Activated CD4-positive, alpha-beta memory T cell treated with anti-CD3 and anti-CD28 coated beads for 36 hours (primary cell): ENCODE results near the gene NRCAM. TPM values are rescaled to one million over a fixed set of nuclear protein-coding genes. Genes with fewer than 3 reads are reported as not detected.

Source experiments
- CTCF ChIA-PET: fragments of 350-600 bp; sonication (Branson Sonifier 250); formaldehyde crosslinking; loops from one replicate; lab custom pipeline; 2021; ENCODE audit warnings: antibody characterized with exemption, inconsistent platforms; lab: Charles Lee
- POLR2A ChIA-PET: fragments of 350-600 bp; sonication (Branson Sonifier 250); formaldehyde crosslinking; loops from one replicate; lab custom pipeline; 2021; ENCODE audit warnings: antibody characterized with exemption; lab: Charles Lee
- DNase-seq: peaks from one replicate; pipeline ENCODE4 v3.0.0-alpha.2; 2020
- H3K27ac Mint-ChIP-seq: one replicate; pipeline ENCODE4 v1.8.0; 2021; ENCODE audit warnings: mixed read lengths
- H3K27me3 Mint-ChIP-seq: one replicate; pipeline ENCODE4 v1.8.0; 2021; ENCODE audit warnings: mixed read lengths
- H3K36me3 Mint-ChIP-seq: one replicate; pipeline ENCODE4 v1.8.0; 2021; ENCODE audit warnings: mixed read lengths
- H3K4me1 Mint-ChIP-seq: one replicate; pipeline ENCODE4 v1.8.0; 2021; ENCODE audit warnings: low read depth, mixed read lengths
- H3K4me3 Mint-ChIP-seq: one replicate; pipeline ENCODE4 v1.8.0; 2021; ENCODE audit warnings: mild to moderate bottlenecking, mixed read lengths
- H3K9me3 Mint-ChIP-seq: one replicate; pipeline ENCODE4 v1.8.0; 2021; ENCODE audit warnings: mixed read lengths
- intact Hi-C: fragments of 100-400 bp; cut with micrococcal nuclease; formaldehyde crosslinking; loops from one replicate; pipeline ENCODE4 v1.15.1; 2023
- total RNA-seq, 2 experiments: library from RNA; stranded (reverse); gene quantifications; one replicate each; pipeline ENCODE4 v1.2.3, GENCODE V29; 2021

Gene NRCAM
- total RNA-seq, 2 experiments from 2014 or later = 0.14 TPM; not detected in 1

GRCh38 chr7:108102671-108103312, 353.4 kb downstream of the NRCAM start:
- no peaks in the 10 kb centered on the region for H3K36me3 Mint-ChIP-seq
- CTCF ChIA-PET = no interaction called here
- H3K4me3 Mint-ChIP-seq = no peak overlapping the region
- H3K4me1 Mint-ChIP-seq = no peaks in the 10 kb centered on the region
- POLR2A ChIA-PET = no interaction called here
- H3K27me3 Mint-ChIP-seq = peaks cover 2% of the 10 kb centered on the region
- intact Hi-C loops = no loop called here
- H3K27ac Mint-ChIP-seq = no peak overlapping the region
- no peak for DNase-seq
- no peaks in the 10 kb centered on the region for H3K9me3 Mint-ChIP-seq

GRCh38 chr7:108101759-108102158, 354.5 kb downstream of the NRCAM start:
- H3K4me1 Mint-ChIP-seq = no peaks in the 10 kb centered on the region
- H3K4me3 Mint-ChIP-seq = no peak overlapping the region
- CTCF ChIA-PET = no interaction called here
- intact Hi-C loops = no loop called here
- H3K27me3 Mint-ChIP-seq = no peaks in the 10 kb centered on the region
- no peak overlapping the region for H3K27ac Mint-ChIP-seq
- DNase-seq = no peak
- H3K9me3 Mint-ChIP-seq = no peaks in the 10 kb centered on the region
- POLR2A ChIA-PET = no interaction called here
- H3K36me3 Mint-ChIP-seq = no peaks in the 10 kb centered on the region

- Mint-ChIP-seq H3K9me3 (no peaks in the 10 kb centered on the region), H3K4me3 (no peak overlapping the region), H3K27ac (no peak overlapping the region), H3K36me3 (no peaks in the 10 kb centered on the region), H3K27me3 (no peaks in the 10 kb centered on the region), H3K4me1 (no peaks in the 10 kb centered on the region)
- CTCF ChIA-PET = interaction anchor here (1.0 kb wide), 1 partner anchor 47 kb away, joined by 4 read pairs; no protein-coding TSS in a partner anchor
- POLR2A ChIA-PET = no interaction called here
- DNase-seq = no peak
- intact Hi-C loops = no loop called here
Observed at GRCh38 chr7:108099713-108100112, 356.5 kb downstream of the NRCAM start.

GRCh38 chr7:108097703-108098102, 358.5 kb downstream of the NRCAM start:
- H3K4me3 Mint-ChIP-seq = no peak overlapping the region

More at GRCh38 chr7:108097703-108098102, 358.5 kb downstream of the NRCAM start:
- DNase-seq = no peak
- Mint-ChIP-seq H3K27me3 (peaks cover 2% of the 10 kb centered on the region), H3K4me1 (no peaks in the 10 kb centered on the region), H3K36me3 (no peaks in the 10 kb centered on the region), H3K27ac (no peak overlapping the region), H3K9me3 (no peaks in the 10 kb centered on the region)
- intact Hi-C loops = no loop called here
- POLR2A ChIA-PET = no interaction called here
- CTCF ChIA-PET = no interaction called here

Other genes with a start within 250 kb of the NRCAM start
- gene PNPLA8, start 69.7 kb upstream of the NRCAM start, total RNA-seq = 10 to 100 TPM; 21.7 to 22.1 TPM
- 10 to 100 TPM; 26.5 to 30.4 TPM for gene THAP5, start 113.3 kb upstream of the NRCAM start, total RNA-seq
- 10 to 100 TPM; 10.8 to 12.6 TPM for gene DNAJB9, start 113.4 kb upstream of the NRCAM start, total RNA-seq